NCI-H345 treated with DMSO at 0.1 percent for 48 hours (cell line): ENCODE data around the gene CBX1.
A peak's percentile ranks its signal among the peaks of the same experiment; 100 is the strongest.
"Not testable (repeated sequence)": the region's sequence is repeated elsewhere in the genome, so short reads cannot be mapped to it uniquely, and the experiment has no call there.

Source experiments
- DNase-seq: peaks from one replicate; lab custom pipeline; 2025; ENCODE audit not compliant: unreplicated experiment; lab: John Stamatoyannopoulos, UW

Gene CBX1

DNA sequence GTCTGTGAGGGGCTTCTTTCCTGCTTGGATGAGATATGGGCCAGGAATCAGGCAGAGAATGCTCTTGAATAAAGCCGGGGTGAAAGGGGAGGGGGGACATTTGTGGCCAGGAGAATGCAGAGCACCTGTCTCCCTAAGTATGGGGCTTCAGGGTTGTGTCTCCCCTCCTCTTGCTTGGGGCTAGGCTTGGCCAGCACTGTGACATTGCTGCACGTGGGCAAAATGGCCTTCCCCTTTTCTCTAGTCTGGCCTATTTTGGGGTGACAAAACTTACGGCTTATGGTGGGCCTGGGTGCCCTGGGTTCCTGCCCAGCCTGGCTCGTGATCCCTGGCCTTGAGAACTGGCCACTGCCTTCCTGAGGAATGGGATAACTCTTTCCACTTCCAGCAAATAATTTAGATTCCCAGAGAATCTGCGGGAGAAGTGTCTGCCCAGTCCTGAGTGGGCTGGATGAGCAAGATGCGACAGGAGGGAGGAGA lies 47.5 kb downstream of the CBX1 start:
- DNase-seq: no peak

DNA sequence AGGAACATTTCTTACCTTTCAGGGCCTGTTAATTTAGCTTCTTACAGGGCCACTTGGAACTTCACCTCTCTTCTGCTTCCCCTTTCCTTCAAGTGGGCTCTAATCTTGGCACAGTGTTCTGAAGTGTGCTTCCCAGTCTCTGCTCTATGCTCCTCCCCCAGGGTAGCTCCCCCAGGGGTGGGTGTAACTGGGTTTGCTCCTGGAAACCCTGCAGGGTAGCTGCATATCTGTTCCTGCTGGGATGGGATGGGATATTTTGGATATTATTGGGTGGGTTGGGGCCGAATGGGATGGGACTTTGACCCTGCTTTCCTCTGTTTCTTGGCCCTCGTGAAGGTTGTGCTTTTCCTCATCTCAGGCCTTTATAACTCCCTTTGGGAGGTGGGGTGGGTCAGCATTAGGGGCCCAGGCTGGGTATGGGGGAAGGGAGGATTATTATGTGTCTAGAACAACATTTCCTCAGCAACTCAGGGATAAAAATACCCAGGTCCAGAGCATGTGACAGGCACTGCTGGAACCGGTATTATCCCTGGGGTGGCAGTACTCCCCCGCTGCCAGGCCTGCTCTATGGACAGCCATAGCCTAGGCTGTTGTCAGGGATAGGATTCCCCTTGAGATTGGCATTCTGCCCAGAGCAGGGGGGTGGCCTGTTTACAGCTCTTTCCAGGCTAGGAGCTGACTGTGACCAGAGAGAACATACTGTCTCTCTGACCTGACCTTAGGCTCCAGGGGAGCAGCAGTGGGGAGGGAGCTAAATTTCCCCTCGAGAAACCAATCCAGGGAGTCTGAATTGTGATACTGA lies 48.1 kb downstream of the CBX1 start:
- DNase-seq: peak; percentile 67

DNA sequence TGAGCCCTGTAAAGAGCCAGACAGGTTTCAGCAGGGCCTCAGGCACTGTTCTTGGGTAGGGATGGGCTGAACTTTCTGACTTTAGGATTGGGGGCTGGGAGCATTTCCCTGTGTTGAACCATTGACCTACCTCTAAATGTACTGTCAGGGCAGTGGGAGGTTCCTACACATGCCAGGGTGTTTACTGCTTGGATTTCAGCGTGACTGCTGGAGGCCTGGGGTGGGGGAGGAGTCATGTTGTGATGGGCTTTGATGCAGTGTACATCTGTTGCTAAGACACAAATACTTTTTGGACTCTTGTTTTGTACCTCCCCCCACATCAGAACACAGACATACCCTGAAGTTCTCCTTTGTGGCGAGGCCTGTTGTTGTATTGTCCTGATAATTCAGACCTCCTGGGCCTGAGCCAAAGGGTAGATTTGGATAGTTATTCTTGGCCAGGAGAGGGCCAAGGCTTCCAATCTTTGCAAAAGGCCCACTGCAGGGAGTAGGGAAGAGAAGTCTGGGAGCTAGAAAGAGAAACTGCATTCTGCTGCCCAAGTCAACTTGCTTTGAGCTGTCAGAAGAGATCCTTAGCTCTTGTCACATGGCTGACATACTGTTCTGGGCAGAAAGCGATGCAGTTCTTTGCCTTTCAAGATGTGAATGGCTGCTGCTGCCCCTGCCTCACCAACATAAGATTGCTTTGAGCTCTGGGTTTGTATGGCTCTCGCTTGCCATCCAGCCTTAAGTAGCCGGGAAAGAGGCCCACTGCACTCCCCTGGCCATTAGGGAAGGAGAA lies 49.4 kb downstream of the CBX1 start:
- no peak for DNase-seq

DNA sequence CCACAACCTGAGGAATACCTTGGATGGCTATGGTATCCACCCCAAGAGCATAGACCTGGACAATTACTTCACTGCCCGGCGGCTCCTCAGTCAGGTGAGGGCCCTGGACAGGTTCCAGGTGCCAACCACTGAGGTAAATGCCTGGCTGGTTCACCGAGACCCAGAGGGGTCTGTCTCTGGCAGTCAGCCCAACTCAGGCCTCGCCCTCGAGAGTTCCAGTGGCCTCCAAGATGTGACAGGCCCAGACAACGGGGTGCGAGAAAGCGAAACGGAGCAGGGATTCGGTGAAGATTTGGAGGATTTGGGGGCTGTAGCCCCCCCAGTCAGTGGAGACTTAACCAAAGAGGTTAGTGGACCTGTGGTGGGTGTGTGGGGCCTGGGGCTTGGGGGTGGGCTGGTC lies 50.0 kb downstream of the CBX1 start:
- DNase-seq: no peak

DNA sequence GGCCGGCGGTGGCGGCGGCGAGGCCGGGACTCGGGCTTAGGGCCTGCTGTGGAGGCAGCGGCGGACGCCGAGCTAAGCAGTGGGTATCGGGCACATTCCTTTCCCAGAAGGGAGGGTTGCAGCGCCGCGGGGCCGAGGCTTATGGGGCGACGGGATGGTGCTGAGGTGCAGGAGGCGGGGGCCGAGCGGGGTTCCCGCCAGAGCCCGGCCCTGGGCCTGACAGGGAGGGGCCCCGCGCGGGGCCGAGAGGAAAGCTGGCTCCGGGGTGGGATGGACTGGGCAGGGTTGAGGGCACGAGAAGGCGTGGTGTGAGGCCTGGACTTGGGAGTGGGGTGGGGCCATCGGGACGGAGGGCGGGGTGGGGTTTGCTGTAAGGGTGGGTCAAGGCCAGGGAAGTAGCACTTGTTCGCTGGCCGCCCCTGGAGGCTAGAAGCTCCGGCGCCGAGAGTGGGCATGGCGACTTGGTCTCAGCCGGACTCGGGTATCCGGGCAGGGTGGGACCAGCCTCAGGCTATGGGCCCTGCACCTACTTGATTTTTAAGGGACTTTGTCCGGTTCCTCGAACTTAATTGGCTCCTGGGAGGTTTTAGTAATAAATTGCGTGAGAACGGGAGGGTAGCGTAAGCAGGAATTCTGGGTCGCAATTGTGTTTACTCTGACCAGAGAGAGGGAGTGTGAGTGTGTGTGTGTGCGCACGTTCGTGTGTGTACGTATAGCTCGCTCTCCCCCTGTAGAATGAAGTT lies 52.7 kb downstream of the CBX1 start:
- no peak for DNase-seq

DNA sequence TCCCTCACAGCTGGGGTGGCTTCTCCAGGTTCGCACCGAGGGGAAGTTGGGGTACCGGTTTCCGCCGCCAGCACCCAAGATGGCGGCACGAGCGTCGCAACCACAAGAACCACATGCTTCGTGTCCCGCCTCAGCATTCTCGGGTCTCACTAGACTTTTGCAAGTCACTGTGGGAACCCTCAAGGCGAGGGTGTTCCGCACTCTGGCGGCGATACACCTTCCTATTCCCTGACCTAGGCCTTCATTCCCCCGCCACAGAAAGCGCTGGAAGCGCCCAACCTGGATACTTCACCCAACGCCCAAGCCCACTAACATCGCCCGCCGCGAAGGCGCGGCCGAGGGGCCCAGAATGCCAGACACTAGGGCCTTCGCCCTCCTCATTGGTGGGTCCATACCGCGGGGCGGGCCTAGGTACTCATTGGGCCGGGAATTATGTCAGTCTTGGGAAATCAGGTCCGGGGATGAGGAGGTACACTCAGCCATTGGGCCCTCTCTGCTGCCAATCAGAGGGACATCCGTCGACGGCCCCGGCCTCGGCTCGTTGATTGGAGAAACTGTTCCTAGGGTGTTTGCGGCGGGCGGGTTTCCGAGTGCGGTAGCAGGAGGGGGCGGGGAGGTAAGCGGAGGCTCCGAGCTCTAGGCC lies 53.4 kb downstream of the CBX1 start, which contains the start of gene NFE2L1:
TSS of gene NFE2L1 (plus strand) at position 619 of the 643 bp plus-strand sequence. CDS start 2,760 bp downstream, outside the sequence.
- DNase-seq: peak; percentile 98

DNA sequence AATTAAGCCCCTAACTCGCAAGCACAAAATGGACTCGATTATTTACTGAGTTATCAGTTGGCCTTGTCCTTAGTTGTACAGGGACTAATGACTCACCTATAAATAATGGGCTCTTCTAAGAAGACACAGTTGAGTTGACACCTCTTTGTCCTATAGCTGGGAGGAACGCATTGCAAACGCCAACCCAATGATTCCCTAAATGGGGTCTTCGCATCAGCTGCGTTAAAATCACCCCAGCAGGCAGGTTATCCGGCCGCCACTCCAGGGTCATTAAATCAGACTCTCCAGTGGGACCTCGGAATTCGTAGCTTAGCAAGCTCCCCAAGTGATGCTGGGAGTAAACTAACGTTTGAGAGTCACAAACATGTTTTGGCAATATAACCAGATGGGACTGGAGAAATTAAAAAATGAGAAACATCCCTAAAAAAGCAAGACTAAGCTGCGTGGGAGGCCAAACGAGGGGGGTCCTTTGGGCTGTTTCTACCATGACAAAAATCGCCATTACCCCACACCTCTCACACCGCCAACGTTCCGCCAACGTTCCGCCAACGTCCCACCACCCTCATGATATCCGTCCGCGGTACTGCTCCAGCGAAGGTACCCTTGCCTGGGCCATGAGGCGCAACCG lies 54.1 kb downstream of the CBX1 start:
- DNase-seq: no peak

DNA sequence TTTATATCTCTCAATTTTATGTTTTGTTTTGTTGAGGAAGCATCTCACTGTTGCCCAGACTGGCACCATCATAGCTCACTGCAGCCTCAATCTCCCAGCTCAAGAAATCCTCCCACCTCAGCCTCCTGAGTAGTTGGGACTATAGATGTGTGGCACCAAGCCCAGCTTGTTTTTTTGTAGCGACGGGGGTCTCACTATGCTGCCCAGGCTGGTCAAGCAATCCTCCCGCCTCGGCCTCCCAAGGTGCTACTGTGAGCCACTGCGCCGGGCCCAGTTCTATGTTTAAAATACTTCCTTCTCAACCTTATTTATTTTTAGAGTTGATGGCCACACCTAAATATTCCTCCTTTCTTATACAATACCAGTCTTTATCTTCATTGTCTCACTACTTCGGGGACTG lies 55.0 kb downstream of the CBX1 start:
- DNase-seq: no peak

DNA sequence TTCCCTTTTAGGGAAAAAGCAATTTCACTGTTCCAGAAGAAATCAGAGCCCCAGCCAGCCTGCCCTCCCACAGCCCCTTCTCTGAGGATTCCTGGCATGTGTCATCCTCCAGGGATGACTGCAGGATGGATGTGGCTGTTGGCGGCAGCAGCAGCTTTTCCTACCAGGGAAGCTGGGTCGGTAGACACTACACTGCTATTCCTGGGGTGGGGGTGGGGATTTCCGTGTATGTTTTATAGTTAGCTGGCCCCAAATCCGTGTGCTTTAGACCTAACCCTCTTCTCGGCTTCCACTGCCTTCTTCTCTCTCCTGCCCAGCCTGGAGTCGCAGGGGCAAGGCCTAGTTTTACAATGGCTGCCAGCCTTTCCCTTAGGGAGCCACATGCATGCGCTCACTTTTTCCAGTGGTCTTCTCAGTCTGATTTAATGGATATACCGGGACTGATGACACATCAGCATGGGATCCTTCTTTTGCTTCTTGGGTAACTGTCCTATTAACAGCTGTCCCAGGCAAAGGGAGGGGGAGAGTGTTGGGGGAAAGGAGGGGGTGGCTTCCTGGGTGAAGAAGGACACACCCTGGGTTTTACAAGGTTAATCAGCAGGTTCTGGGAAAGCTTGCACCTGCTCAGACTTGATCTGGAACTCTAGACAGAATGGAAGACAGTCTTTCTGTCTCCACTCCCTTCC lies 55.8 kb downstream of the CBX1 start:
- DNase-seq: no peak

DNA sequence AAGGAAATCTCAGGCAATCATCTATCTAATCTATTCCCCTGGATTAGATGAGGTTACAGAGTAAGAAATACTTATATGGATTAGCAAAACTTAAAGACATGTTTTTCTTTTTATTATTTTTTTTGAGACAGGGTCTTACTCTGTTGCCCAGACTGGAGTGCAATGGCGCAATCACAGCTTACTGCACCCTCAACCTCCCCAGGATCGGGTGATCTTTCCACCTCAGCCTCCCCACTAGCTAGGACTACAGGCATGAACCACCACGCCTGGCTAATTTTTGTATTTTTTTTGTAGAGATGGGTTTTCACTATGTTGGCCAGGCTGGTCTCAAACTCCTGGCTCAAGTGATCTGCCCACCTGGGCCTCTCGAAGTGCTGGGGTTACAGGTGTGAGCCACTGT lies 56.4 kb downstream of the CBX1 start:
- no peak for DNase-seq

DNA sequence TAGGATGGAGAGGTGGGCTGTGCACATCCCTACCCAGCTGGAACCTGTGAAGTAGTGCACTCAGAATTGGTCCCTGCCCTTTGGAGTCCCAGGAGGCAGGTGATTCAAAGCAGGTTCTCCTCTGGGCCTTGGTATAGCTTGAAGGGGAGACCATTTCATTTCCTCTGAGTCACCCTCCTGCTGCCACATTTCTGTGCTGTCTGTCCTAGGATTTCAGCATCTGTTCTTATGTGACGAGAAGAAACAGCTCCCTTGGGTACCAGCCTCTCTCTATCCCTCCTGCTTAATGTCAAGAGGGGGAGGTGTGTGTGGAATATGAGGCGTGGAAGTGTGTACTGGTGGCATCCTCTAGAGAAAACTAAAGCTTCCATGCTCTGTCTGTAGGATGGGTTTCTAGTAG lies 58.1 kb downstream of the CBX1 start:
- no peak for DNase-seq

DNA sequence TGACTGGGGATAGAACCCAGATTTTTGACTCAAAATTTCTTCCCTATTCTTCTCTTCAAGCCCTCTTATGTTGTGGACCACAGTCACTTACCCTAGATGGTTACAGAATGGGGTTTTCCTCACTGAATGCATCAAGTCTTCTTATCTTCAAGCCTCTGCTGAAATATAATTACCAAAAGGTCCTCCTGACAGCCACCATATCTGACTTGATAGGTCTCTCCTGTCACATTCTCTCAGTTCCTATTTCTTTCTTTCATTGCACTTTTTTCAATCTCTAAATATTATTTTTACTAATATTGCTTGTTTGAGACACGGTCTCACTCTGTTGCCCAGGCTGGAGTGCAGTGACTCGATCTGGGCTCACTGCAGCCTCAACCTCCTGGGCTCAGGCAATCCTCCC lies 62.6 kb downstream of the CBX1 start:
- no peak for DNase-seq

DNA sequence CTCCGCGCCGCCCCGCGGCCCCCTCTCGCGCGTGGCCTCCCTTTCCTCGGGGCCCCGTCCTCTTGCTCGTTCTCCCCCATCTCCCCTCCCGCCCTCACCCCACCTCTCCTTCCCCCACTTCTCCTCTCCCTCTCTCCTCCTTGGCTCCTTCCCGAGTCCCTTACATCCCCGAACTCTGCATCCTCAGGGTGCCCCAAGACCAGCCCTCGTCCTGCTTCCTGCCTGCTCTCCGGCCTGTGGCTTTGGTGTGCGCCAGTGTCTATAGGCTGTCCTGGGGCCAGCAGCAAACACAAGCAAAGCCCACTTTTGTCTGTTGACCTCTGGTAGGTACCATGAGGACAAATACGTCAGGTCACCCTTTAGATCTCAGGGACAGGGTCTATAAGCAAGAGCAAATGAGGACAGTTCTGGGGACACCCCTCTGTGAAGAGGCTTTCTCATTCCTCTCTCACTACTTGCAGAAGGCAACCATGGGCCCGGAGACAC lies 63.4 kb downstream of the CBX1 start:
- no peak for DNase-seq

DNA sequence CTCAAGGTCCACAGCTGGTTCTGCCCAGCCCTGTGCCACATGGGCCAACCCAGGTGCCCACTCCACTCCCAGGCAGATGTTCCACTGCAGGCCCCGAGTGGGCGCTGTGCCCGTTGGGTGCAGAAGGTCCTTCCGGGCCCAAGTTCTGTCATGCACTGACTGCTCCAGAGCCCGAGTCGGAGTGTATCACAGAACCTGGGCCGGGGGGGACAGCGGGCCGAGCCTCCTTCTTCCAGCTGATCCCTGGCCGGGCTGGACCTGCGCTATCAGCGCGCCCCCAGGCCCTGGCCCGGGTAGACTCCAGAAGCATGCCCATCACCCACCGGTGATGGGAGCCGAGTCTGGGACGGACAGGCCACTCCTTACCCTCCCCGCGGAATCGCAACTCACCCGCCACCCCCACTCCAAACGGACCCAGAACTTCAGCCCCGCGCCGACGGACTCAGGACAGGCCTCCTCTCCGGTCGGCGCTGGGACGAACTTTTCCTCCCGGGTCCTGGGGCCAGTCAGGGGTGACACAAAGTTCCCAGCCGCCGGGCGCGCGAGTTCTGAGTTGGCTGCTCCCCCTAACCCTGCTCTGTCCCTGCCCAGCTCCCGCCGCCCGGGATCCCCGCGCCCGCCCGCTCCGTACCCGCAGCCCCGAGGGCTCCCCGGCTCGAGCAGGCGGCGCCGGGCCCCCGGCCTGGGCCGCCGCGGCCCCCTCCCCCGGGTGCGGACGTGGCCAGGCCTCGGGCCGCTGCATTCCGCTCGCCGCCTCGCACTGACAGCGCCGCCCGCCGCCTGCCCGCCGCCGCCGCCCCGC lies 64.0 kb downstream of the CBX1 start, which contains the start of gene COPZ2:
TSS of gene COPZ2 (minus strand) at position 762 of the 802 bp plus-strand sequence. CDS start at position 742, 20 bp downstream.
- no peak for DNase-seq

DNA sequence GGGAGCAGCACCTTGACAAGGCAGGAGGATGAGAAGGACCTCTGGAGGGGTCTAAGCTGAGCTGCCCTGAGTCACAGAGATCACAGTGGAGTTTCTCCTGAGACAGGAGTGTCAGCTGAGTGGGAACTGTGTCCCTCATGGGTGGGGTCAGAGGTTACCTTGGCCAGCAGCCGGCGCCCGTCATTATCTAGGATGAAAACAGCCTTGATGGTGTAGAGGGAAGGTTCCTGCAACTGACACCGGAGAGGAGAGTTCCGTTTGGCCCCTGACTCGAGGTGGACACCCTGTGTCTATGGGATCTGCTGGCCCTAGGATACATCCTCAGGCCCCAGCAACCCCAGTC lies 64.6 kb downstream of the CBX1 start:
- no peak for DNase-seq

DNA sequence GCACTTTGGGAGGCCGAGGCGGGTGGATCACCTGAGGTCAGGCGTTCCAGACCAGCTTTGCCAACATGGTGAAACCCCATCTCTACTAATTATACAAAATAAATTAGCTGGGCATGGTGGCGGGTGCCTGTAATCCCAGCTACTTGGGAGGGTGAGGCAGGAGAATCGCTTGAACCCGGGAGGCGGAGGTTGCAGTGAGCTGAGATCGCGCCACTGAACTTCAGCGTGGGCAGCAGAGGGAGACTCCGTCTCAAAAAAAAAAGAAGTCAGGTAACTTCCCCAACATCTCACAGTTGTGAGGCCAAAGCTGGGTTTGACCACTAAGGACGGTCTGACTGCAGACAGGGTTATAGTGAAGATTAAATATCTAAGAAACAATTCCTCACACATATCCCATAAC lies 66.5 kb downstream of the CBX1 start:
- DNase-seq: not testable (repeated sequence)

DNA sequence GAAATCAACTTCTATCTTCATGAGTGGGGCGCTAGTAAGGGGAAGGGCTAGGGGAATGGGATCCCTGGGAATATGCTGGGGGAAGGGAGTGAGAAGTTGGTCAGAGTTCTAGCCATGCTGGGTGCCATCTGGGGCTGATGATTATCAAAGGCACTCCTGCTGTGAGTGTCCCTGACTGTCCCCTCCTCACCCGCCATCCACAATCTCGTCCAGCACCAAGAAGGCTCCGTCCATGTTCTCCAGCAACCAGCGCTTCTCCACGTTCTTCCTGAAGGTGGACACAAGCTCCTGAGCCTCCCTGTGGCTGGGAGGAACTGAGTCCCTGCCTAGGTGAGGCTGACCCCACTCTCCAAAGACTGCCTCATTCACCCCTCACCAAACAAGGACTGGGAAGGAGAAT lies 69.3 kb downstream of the CBX1 start:
- DNase-seq: no peak

DNA sequence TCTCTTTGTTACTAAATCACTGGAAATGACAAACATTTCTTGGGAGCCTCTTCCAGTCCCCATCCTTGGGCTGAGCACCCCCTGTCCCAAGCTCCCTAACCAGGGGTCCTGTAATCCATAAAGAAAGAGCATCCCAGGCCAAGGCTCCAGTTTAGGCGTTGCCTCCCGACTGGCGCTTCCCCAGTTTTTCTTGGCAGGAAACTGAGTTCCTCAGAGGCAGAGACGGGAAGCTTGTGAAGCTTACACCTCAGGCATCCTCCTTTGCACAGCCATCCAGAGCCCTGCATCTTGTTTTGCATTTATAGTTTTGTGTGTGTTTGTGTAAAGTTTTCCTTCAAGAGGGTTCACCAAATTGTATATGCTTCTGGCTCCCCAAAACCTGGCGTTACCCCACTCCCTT lies 70.7 kb downstream of the CBX1 start:
- no peak for DNase-seq

DNA sequence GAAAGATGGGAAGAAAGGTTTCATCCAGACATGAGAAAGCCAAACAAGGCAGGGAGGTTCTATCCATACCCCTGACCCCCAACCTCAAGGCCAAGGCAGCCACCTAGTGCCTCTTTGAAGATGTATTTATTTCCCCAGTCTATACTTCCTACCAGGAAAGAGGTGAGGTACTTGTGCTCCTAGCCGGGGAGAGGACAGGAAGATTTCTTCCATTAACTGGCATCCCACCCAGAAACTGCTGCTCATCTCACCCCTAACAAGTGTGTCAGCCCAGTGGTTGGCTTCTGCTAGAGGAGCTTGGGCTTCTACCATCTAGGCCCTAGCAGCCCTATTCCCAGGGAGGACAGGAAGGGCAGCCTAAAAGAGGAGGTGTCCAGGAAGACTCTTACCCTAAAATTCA lies 72.5 kb downstream of the CBX1 start:
- DNase-seq: no peak
